Upper lobe of left lung (tissue), 4 donors: ENCODE data around the gene BABAM2.

Experiments
- EP300 ChIP-seq, 4 donors: sonication (generic); formaldehyde crosslinking; IDR thresholded peaks; one replicate each; pipeline ENCODE4 v1.5.1; 2017; ENCODE audit warnings: antibody characterized with exemption in 4 of 4, control low read depth in 2 of 4
- POLR2A ChIP-seq, 4 donors: fragments of 450-650 bp; IDR thresholded peaks; one replicate each; pipeline ENCODE4 v1.5.1; 2016 to 2017; ENCODE audit warnings: antibody characterized with exemption in 4 of 4, mild to moderate bottlenecking in 2 of 4
- POLR2AphosphoS5 ChIP-seq, 2 donors: sonication (generic); formaldehyde crosslinking; IDR thresholded peaks; one replicate each; pipeline ENCODE4 v1.5.1; 2017; ENCODE audit warnings: antibody characterized with exemption in 2 of 2
- TF ChIP-seq, protein P1 (sequence below), 6 experiments: fragments of 450-650 bp in 4 of 6; fragments of 200-600 bp in 2 of 6; sonication (generic) in 2 of 6; IDR thresholded peaks; one replicate each; pipeline ENCODE4 v1.5.1; 2016 to 2019; ENCODE audit warnings: antibody characterized with exemption in 6 of 6

DNA sequence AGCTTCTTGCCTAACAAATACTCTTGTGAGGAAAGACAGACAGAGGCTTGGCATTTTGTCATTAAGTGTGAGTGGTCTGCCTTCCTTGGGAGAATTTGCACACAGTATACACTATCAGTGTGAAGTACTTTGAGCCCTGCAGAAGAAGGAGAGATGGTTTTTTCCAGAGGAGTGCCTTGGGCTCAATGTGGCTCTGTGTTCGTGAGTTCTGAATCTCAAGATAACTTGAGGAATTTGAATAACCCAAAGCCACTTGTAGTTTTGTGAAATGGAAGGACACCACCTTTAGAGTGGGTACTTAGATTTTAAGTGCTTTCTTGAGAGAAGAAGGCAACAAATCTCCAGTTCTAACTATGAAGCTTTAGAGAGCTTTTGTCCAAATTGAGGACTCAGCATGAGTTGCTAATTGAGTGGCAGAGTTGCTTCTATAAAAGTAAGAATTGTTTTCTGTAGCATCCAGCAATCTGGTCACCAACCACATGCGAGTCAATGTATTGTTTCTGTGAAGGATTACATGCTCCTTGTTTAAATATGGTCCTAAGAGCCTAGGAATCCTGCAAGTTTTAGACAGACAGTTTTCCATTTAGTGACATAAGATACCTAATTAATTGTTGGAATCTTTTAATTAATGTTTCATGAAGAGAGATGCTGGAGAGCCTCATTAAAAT is 68.3 kb downstream of the BABAM2 start:
- TF ChIP-seq, protein P1, sequence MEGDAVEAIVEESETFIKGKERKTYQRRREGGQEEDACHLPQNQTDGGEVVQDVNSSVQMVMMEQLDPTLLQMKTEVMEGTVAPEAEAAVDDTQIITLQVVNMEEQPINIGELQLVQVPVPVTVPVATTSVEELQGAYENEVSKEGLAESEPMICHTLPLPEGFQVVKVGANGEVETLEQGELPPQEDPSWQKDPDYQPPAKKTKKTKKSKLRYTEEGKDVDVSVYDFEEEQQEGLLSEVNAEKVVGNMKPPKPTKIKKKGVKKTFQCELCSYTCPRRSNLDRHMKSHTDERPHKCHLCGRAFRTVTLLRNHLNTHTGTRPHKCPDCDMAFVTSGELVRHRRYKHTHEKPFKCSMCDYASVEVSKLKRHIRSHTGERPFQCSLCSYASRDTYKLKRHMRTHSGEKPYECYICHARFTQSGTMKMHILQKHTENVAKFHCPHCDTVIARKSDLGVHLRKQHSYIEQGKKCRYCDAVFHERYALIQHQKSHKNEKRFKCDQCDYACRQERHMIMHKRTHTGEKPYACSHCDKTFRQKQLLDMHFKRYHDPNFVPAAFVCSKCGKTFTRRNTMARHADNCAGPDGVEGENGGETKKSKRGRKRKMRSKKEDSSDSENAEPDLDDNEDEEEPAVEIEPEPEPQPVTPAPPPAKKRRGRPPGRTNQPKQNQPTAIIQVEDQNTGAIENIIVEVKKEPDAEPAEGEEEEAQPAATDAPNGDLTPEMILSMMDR (IDR thresholded peaks at IDR 0.05): no peak
- TF ChIP-seq POLR2A (IDR thresholded peaks at IDR 0.05): no peak
- TF ChIP-seq EP300 (IDR thresholded peaks at IDR 0.05): peak in 1 of 4 donors; percentile 41
- TF ChIP-seq POLR2AphosphoS5 (IDR thresholded peaks at IDR 0.05): no peak
